Measurements from ENCODE around the gene ULK3.

DNA sequence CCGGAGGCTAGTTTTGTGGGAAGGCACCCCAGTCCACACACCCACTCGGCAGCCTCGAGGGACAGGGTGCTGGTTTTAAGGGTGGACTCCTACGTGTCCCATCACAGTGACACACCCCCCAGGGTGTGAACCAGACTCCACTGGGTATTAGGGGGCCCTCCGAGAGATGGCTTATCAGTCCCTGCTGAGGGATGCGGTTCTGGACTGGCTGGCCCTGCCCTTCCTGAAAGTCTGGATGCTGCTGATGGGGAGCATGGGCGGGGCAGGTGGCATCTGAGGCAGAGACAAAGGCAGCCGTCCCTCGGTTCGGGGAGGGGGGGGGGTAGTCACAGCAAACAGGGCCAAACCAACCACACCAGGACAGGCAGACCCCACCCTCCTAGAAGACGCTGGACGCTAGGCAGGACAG, 939 bp upstream of the ULK3 start:
- TF ChIP-seq GATA2 (IDR thresholded peaks at IDR 0.05; ENCODE audit: low read depth, low read length) = no peak
- TF ChIP-seq GATA3 (IDR thresholded peaks at IDR 0.05; ENCODE audit: low read depth, low read length) = no peak

Data from SH-SY5Y (cell line).